ENCODE results near the gene FOSL2.
A peak's percentile ranks its signal among the peaks of the same experiment; 100 is the strongest.
"Not testable (repeated sequence)": the region's sequence is repeated elsewhere in the genome, so short reads cannot be mapped to it uniquely, and the experiment has no call there.

The FOSL2 gene

GRCh38 chr2:28357948-28358667 lies 34.5 kb upstream of the FOSL2 start:
- no peak for DNase-seq

- DNase-seq = no peak
Measured at GRCh38 chr2:28358668-28359201, 33.9 kb upstream of the FOSL2 start.

- no peak for DNase-seq
Measured at GRCh38 chr2:28359222-28360057, 33.2 kb upstream of the FOSL2 start.

GRCh38 chr2:28360058-28360717 lies 32.5 kb upstream of the FOSL2 start:
- DNase-seq = no peak

GRCh38 chr2:28360718-28361293 lies 31.9 kb upstream of the FOSL2 start:
- peak; percentile 69 for DNase-seq

- no peak for DNase-seq
Measured at GRCh38 chr2:28361991-28362710, 30.5 kb upstream of the FOSL2 start.

GRCh38 chr2:28362991-28363521 lies 29.6 kb upstream of the FOSL2 start:
- no peak for DNase-seq

GRCh38 chr2:28363686-28364280 lies 28.9 kb upstream of the FOSL2 start:
- DNase-seq = no peak

- no peak for DNase-seq
Measured at GRCh38 chr2:28364610-28365009, 28.0 kb upstream of the FOSL2 start.

GRCh38 chr2:28365158-28365557 lies 27.5 kb upstream of the FOSL2 start:
- no peak for DNase-seq

- DNase-seq = no peak
Measured at GRCh38 chr2:28366149-28366495, 26.5 kb upstream of the FOSL2 start.

- DNase-seq = no peak
Measured at GRCh38 chr2:28366496-28367282, 26.0 kb upstream of the FOSL2 start.

- no peak for DNase-seq
Measured at GRCh38 chr2:28367667-28368356, 24.8 kb upstream of the FOSL2 start.

GRCh38 chr2:28368357-28368798 lies 24.3 kb upstream of the FOSL2 start:
- no peak for DNase-seq

GRCh38 chr2:28369358-28369757 lies 23.3 kb upstream of the FOSL2 start:
- no peak for DNase-seq

GRCh38 chr2:28370354-28370753 lies 22.3 kb upstream of the FOSL2 start:
- DNase-seq = no peak

GRCh38 chr2:28371728-28372127 lies 20.9 kb upstream of the FOSL2 start:
- not testable (repeated sequence) for DNase-seq

- no peak for DNase-seq
Measured at GRCh38 chr2:28373854-28374253, 18.8 kb upstream of the FOSL2 start.

GRCh38 chr2:28374331-28374730 lies 18.3 kb upstream of the FOSL2 start:
- no peak for DNase-seq

GRCh38 chr2:28375236-28375635 lies 17.4 kb upstream of the FOSL2 start:
- no peak for DNase-seq
